ENCODE measurements around the gene HYDIN.

HYDIN gene

GRCh38 chr16:70789595-70790447 is 440.7 kb downstream of the HYDIN start:
- no peak overlapping the region for H3K4me3 ChIP-seq (ENCODE audit: low read depth, low read length)
- TF ChIP-seq CTCF (IDR thresholded peaks at IDR 0.05; ENCODE audit: control insufficient read depth, extremely low read depth, insufficient read depth): no peak
- DNase-seq (ENCODE audit: low read depth): no peak

GRCh38 chr16:70788668-70789594 is 441.6 kb downstream of the HYDIN start:
- TF ChIP-seq CTCF (IDR thresholded peaks at IDR 0.05; ENCODE audit: control insufficient read depth, extremely low read depth, insufficient read depth): no peak
- DNase-seq (ENCODE audit: low read depth): no peak
- H3K4me3 ChIP-seq (ENCODE audit: low read depth, low read length): no peak overlapping the region

GRCh38 chr16:70786020-70786755 is 444.3 kb downstream of the HYDIN start:
- no peak overlapping the region for H3K4me3 ChIP-seq (ENCODE audit: low read depth, low read length)
- DNase-seq (ENCODE audit: low read depth): no peak
- TF ChIP-seq CTCF (IDR thresholded peaks at IDR 0.05; ENCODE audit: control insufficient read depth, extremely low read depth, insufficient read depth): no peak

- no peak for TF ChIP-seq CTCF (IDR thresholded peaks at IDR 0.05; ENCODE audit: control insufficient read depth, extremely low read depth, insufficient read depth)
- H3K4me3 ChIP-seq (ENCODE audit: low read depth, low read length): no peak overlapping the region
- DNase-seq (ENCODE audit: low read depth): no peak
Measured at GRCh38 chr16:70784692-70785555, 445.6 kb downstream of the HYDIN start.

- H3K4me3 ChIP-seq (ENCODE audit: low read depth, low read length): no peak overlapping the region
- no peak for DNase-seq (ENCODE audit: low read depth)
- TF ChIP-seq CTCF (IDR thresholded peaks at IDR 0.05; ENCODE audit: control insufficient read depth, extremely low read depth, insufficient read depth): no peak
Measured at GRCh38 chr16:70782237-70782636, 448.3 kb downstream of the HYDIN start.

GRCh38 chr16:70781800-70782199 is 448.7 kb downstream of the HYDIN start:
- no peak for TF ChIP-seq CTCF (IDR thresholded peaks at IDR 0.05; ENCODE audit: control insufficient read depth, extremely low read depth, insufficient read depth)
- DNase-seq (ENCODE audit: low read depth): no peak
- H3K4me3 ChIP-seq (ENCODE audit: low read depth, low read length): no peak overlapping the region

Data from LNCaP clone FGC (cell line).